ENCODE results near the gene KRTAP5-3.

KRTAP5-3 gene

DNA sequence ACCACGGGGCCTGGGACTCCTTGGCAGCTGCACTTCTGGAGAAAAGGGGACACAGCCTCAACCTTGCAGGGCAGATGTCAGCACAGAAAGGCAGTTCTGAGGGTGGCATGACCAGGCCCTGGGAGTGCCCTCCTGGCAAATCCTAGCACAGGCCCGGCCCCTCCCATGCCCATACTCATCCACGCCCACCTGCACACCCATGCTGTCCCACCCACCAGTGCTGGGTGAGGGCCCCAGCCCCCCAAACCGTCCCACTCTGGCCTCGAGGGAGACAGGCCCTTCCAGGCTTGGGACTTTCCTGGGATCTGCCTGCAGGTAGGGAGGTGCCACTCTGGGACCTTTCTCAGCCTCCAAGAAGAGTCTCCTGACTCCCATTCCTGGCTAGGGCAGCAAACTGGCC lies 46.3 kb downstream of the KRTAP5-3 start:
- no peaks in the 10 kb centered on the region for H3K36me3 ChIP-seq (ENCODE audit: insufficient read depth, low read length)
- no peaks in the 10 kb centered on the region for H3K9me3 ChIP-seq (ENCODE audit: insufficient read depth, low read length, severe bottlenecking)
- H3K9ac ChIP-seq (ENCODE audit: low read depth, low read length) = no peak overlapping the region
- H3K4me2 ChIP-seq (ENCODE audit: insufficient read depth, low read length) = no peak overlapping the region
- peaks cover 20% of the 10 kb centered on the region for H4K20me1 ChIP-seq (ENCODE audit: insufficient read depth, low read length)
- peaks cover 10% of the 10 kb centered on the region for H3K27me3 ChIP-seq (ENCODE audit: insufficient read depth, low read length, poor library complexity)
- no peak overlapping the region for H3K27ac ChIP-seq (ENCODE audit: low read length)
- H3K79me2 ChIP-seq (ENCODE audit: insufficient read depth, low read length) = no peaks in the 10 kb centered on the region
- H3K4me3 ChIP-seq (ENCODE audit: low read depth in 1 of 2, low read length in 2 of 2) = no peak overlapping the region
- DNase-seq (no peak), ATAC-seq (ENCODE audit: insufficient read depth, low read depth) (no peak)
- H3K4me1 ChIP-seq (ENCODE audit: insufficient read depth, low read length) = no peaks in the 10 kb centered on the region
- TF ChIP-seq, protein P1, sequence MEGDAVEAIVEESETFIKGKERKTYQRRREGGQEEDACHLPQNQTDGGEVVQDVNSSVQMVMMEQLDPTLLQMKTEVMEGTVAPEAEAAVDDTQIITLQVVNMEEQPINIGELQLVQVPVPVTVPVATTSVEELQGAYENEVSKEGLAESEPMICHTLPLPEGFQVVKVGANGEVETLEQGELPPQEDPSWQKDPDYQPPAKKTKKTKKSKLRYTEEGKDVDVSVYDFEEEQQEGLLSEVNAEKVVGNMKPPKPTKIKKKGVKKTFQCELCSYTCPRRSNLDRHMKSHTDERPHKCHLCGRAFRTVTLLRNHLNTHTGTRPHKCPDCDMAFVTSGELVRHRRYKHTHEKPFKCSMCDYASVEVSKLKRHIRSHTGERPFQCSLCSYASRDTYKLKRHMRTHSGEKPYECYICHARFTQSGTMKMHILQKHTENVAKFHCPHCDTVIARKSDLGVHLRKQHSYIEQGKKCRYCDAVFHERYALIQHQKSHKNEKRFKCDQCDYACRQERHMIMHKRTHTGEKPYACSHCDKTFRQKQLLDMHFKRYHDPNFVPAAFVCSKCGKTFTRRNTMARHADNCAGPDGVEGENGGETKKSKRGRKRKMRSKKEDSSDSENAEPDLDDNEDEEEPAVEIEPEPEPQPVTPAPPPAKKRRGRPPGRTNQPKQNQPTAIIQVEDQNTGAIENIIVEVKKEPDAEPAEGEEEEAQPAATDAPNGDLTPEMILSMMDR (IDR thresholded peaks at IDR 0.05; ENCODE audit: borderline replicate concordance, extremely low read depth, low read length, poor library complexity, severe bottlenecking) = no peak
- TF ChIP-seq EZH2 (IDR thresholded peaks at IDR 0.05; ENCODE audit: borderline replicate concordance, low read depth, low read length, severe bottlenecking) = no peak
- H2AFZ ChIP-seq (ENCODE audit: low read depth, low read length) = no peak overlapping the region

DNA sequence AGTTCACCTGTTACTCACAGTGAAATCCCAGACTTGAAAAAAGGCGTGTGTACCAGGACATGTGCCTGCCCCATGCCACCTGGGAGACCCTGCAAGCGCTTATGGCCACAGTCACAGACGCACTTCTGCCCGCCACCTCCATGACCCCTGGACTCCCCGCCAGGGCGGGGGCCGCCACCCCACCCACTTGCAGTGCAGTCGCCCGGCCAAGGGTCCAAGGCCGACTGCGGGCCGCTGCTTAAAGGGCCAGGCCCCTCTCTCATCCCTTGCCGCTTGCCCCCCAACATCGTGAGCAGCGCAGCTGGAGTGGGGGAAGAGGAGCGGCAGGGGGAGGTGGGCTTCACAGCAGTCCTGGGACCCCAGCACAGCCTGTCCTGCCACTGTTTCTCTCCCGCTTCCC lies 47.0 kb downstream of the KRTAP5-3 start:
- H3K4me3 ChIP-seq (ENCODE audit: low read depth in 1 of 2, low read length in 2 of 2) = no peak overlapping the region
- no peak overlapping the region for H3K4me2 ChIP-seq (ENCODE audit: insufficient read depth, low read length)
- H3K36me3 ChIP-seq (ENCODE audit: insufficient read depth, low read length) = no peaks in the 10 kb centered on the region
- ATAC-seq (ENCODE audit: insufficient read depth, low read depth) (no peak), DNase-seq (no peak)
- TF ChIP-seq, protein P1 (IDR thresholded peaks at IDR 0.05; ENCODE audit: borderline replicate concordance, extremely low read depth, low read length, poor library complexity, severe bottlenecking) = no peak
- TF ChIP-seq EZH2 (IDR thresholded peaks at IDR 0.05; ENCODE audit: borderline replicate concordance, low read depth, low read length, severe bottlenecking) = no peak
- peaks cover 10% of the 10 kb centered on the region for H3K27me3 ChIP-seq (ENCODE audit: insufficient read depth, low read length, poor library complexity)
- no peak overlapping the region for H3K27ac ChIP-seq (ENCODE audit: low read length)
- no peaks in the 10 kb centered on the region for H3K4me1 ChIP-seq (ENCODE audit: insufficient read depth, low read length)
- H3K9ac ChIP-seq (ENCODE audit: low read depth, low read length) = no peak overlapping the region
- H2AFZ ChIP-seq (ENCODE audit: low read depth, low read length) = no peak overlapping the region
- H3K79me2 ChIP-seq (ENCODE audit: insufficient read depth, low read length) = no peaks in the 10 kb centered on the region
- no peaks in the 10 kb centered on the region for H3K9me3 ChIP-seq (ENCODE audit: insufficient read depth, low read length, severe bottlenecking)
- peaks cover 20% of the 10 kb centered on the region for H4K20me1 ChIP-seq (ENCODE audit: insufficient read depth, low read length)

DNA sequence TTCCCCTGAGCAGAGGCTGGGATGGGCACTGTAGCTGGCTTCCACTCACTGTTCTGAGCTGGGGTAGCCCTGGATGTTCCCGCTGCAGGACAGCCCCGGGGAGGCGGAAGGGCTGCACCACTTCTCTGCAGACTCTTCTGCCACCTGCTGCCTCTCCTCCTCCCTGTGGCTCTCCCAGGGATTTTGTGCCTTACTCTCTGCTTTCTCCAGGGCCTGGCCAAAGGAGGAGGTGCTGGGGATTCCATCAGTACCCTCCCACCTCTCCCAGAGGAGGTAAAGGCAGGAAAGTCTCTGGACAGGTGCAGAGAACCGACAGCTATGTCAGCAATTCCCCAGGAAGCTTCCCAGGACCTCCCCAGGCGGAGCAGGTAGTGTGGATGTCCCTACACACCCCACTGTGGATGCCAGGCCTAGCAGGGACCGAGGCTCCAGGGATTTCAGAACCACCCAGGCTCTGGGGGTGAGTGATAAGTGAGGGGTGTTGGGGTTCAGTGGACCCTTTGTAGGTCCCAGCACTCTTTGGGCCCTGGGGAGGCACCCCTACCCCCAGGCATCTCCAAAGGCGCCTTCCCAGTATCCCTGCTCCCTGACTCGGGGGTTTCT lies 47.5 kb downstream of the KRTAP5-3 start:
- no peak for DNase-seq
- H4K20me1 ChIP-seq (ENCODE audit: insufficient read depth, low read length) = peaks cover 20% of the 10 kb centered on the region
- H3K9me3 ChIP-seq (ENCODE audit: insufficient read depth, low read length, severe bottlenecking) = no peaks in the 10 kb centered on the region
- H3K27ac ChIP-seq (ENCODE audit: low read length) = no peak overlapping the region
- no peak overlapping the region for H3K4me2 ChIP-seq (ENCODE audit: insufficient read depth, low read length)
- ATAC-seq (ENCODE audit: insufficient read depth, low read depth) = no peak
- H3K4me1 ChIP-seq (ENCODE audit: insufficient read depth, low read length) = no peaks in the 10 kb centered on the region
- H3K9ac ChIP-seq (ENCODE audit: low read depth, low read length) = no peak overlapping the region
- TF ChIP-seq EZH2 (IDR thresholded peaks at IDR 0.05; ENCODE audit: borderline replicate concordance, low read depth, low read length, severe bottlenecking) = no peak
- TF ChIP-seq, protein P1 (IDR thresholded peaks at IDR 0.05; ENCODE audit: borderline replicate concordance, extremely low read depth, low read length, poor library complexity, severe bottlenecking) = peak; percentile 16
- H3K4me3 ChIP-seq (ENCODE audit: low read depth in 1 of 2, low read length in 2 of 2) = no peak overlapping the region
- peaks cover 10% of the 10 kb centered on the region for H3K27me3 ChIP-seq (ENCODE audit: insufficient read depth, low read length, poor library complexity)
- no peaks in the 10 kb centered on the region for H3K36me3 ChIP-seq (ENCODE audit: insufficient read depth, low read length)
- H2AFZ ChIP-seq (ENCODE audit: low read depth, low read length) = no peak overlapping the region
- no peaks in the 10 kb centered on the region for H3K79me2 ChIP-seq (ENCODE audit: insufficient read depth, low read length)
